Keratinocyte (primary cell): ENCODE measurements around the gene HBA2. TPM values are rescaled to one million over a fixed set of nuclear protein-coding genes. Genes with fewer than 3 reads are reported as not detected.
A peak's percentile ranks its signal among the peaks of the same experiment; 100 is the strongest.

Experiments
- DNase-seq: peaks from one replicate; pipeline ENCODE4 v3.0.0-alpha.2; 2011; ENCODE audit warnings: low read depth, missing footprints, low spot score
- FAIRE-seq: peaks from 2 replicates; lab custom pipeline; 2011; peaks lifted over from hg19 to GRCh38; lab: Jason Lieb, UNC
- H2AFZ ChIP-seq: 2 replicates; pipeline ENCODE4 v1.6.0; 2012; ENCODE audit warnings: low read length, control low read depth, inconsistent platforms; ENCODE audit not compliant: control insufficient read depth
- H3K27ac ChIP-seq: 2 replicates; pipeline ENCODE4 v1.5.1; 2011; ENCODE audit warnings: low read length; ENCODE audit not compliant: control insufficient read depth, insufficient read depth
- H3K27me3 ChIP-seq: 3 replicates; pipeline ENCODE4 v1.6.0; 2011; ENCODE audit warnings: low read length; ENCODE audit not compliant: control insufficient read depth, insufficient read depth; ENCODE audit errors: extremely low read depth
- H3K36me3 ChIP-seq, 2 experiments: 2 replicates in 1 of 2; 3 replicates in 1 of 2; pipeline ENCODE4 v1.5.1; 2011; ENCODE audit warnings: low read length in 2 of 2, mild to moderate bottlenecking in 1 of 2; ENCODE audit not compliant: control insufficient read depth in 2 of 2, insufficient read depth in 2 of 2; ENCODE audit errors: extremely low read depth in 1 of 2
- H3K4me1 ChIP-seq: 3 replicates; pipeline ENCODE4 v1.5.1; 2011; ENCODE audit warnings: low read length; ENCODE audit not compliant: control insufficient read depth, insufficient read depth; ENCODE audit errors: extremely low read depth
- H3K4me2 ChIP-seq: 3 replicates; pipeline ENCODE4 v1.6.0; 2011; ENCODE audit warnings: low read depth, low read length; ENCODE audit not compliant: control insufficient read depth, insufficient read depth; ENCODE audit errors: extremely low read depth
- H3K4me3 ChIP-seq, 3 experiments: fragments of 200-600 bp in 1 of 3; sonication (generic) in 1 of 3; 2 replicates in 2 of 3; 3 replicates in 1 of 3; pipeline ENCODE4 v1.5.1; 2011 to 2016; ENCODE audit warnings: low read length in 3 of 3, mild to moderate bottlenecking in 3 of 3, control low read depth in 2 of 3, inconsistent platforms in 1 of 3, low read depth in 1 of 3, mixed read lengths in 1 of 3, mixed run types in 1 of 3, moderate library complexity in 1 of 3; ENCODE audit not compliant: control insufficient read depth in 2 of 3, insufficient read depth in 2 of 3; ENCODE audit errors: extremely low read depth in 1 of 3
- H3K79me2 ChIP-seq: 2 replicates; pipeline ENCODE4 v1.6.0; 2012; ENCODE audit warnings: low read length; ENCODE audit not compliant: control insufficient read depth, insufficient read depth
- H3K9ac ChIP-seq: 3 replicates; pipeline ENCODE4 v1.6.0; 2011; ENCODE audit warnings: low read length; ENCODE audit not compliant: control insufficient read depth, insufficient read depth; ENCODE audit errors: extremely low read depth
- H3K9me1 ChIP-seq: 3 replicates; pipeline ENCODE4 v1.6.0; 2011; ENCODE audit warnings: low read length; ENCODE audit not compliant: control insufficient read depth, insufficient read depth; ENCODE audit errors: extremely low read depth
- H3K9me3 ChIP-seq: 2 replicates; pipeline ENCODE4 v1.5.1; 2012; ENCODE audit warnings: low read depth, low read length; ENCODE audit not compliant: control insufficient read depth
- H4K20me1 ChIP-seq: 3 replicates; pipeline ENCODE4 v1.6.0; 2011; ENCODE audit warnings: low read length; ENCODE audit not compliant: control insufficient read depth, insufficient read depth; ENCODE audit errors: extremely low read depth
- EZH2 ChIP-seq: IDR thresholded peaks from one replicate; pipeline ENCODE4 v1.6.1; 2012; ENCODE audit warnings: inconsistent platforms, mild to moderate bottlenecking, low read length, moderate library complexity
- dilution Hi-C: fragments of 300-500 bp; cut with MboI; formaldehyde crosslinking; loops from one replicate; pipeline ENCODE4 v1.7.0; 2020; ENCODE audit warnings: low sequenced_read_pairs; ENCODE audit not compliant: extremely low pct_ligation_motif_present
- polyA plus RNA-seq, 5 experiments: library from polyadenylated mRNA; depleted of rRNA in 3 of 5; stranded (reverse) in 3 of 5; stranded (forward) in 1 of 5; unstranded in 1 of 5; fragments of >200 nt; gene quantifications; 1 replicate in 1 of 5; 2 replicates in 3 of 5; 3 replicates in 1 of 5; pipeline versions ENCODE4 v1.2.1 to v1.2.3, GENCODE V29; 2011 to 2012; ENCODE audit warnings: missing spikeins in 2 of 5, low read depth in 1 of 5, low replicate concordance in 1 of 5
- TF ChIP-seq, protein P1 (sequence below), 3 experiments: IDR thresholded peaks in 1 of 3; conservative IDR thresholded peaks in 1 of 3; optimal IDR thresholded peaks in 1 of 3; 2 replicates in 2 of 3; 3 replicates in 1 of 3; pipeline versions ENCODE3 to v1.5.1; 2011; ENCODE audit warnings: low read length in 3 of 3, mild to moderate bottlenecking in 3 of 3, moderate library complexity in 2 of 3, control low read depth in 1 of 3, inconsistent platforms in 1 of 3; ENCODE audit not compliant: insufficient read depth in 2 of 3; ENCODE audit errors: extremely low read depth in 1 of 3

The HBA2 gene
- polyA plus RNA-seq, 1 donor (not counting 4 experiments of a cell fraction or from before 2014, with no cell fraction given): not detected

- Histone ChIP-seq H3K79me2 (no peaks in the 10 kb centered on the region), H3K9ac (no peak overlapping the region), H3K27ac (no peak overlapping the region), H2AFZ (no peak overlapping the region), H3K27me3 (peaks cover 54% of the 10 kb centered on the region), H3K9me1 (no peaks in the 10 kb centered on the region), H4K20me1 (no peaks in the 10 kb centered on the region), H3K4me1 (peaks cover 8% of the 10 kb centered on the region), H3K4me2 (no peak overlapping the region), H3K4me3 (no peak overlapping the region), H3K36me3 (peaks cover 0 to 2% of the 10 kb centered on the region in 2 experiments), H3K9me3 (no peaks in the 10 kb centered on the region)
- TF ChIP-seq, protein P1, sequence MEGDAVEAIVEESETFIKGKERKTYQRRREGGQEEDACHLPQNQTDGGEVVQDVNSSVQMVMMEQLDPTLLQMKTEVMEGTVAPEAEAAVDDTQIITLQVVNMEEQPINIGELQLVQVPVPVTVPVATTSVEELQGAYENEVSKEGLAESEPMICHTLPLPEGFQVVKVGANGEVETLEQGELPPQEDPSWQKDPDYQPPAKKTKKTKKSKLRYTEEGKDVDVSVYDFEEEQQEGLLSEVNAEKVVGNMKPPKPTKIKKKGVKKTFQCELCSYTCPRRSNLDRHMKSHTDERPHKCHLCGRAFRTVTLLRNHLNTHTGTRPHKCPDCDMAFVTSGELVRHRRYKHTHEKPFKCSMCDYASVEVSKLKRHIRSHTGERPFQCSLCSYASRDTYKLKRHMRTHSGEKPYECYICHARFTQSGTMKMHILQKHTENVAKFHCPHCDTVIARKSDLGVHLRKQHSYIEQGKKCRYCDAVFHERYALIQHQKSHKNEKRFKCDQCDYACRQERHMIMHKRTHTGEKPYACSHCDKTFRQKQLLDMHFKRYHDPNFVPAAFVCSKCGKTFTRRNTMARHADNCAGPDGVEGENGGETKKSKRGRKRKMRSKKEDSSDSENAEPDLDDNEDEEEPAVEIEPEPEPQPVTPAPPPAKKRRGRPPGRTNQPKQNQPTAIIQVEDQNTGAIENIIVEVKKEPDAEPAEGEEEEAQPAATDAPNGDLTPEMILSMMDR (optimal IDR thresholded peaks at IDR 0.05 in 1 of 3, IDR thresholded peaks at IDR 0.05 in 1 of 3, conservative IDR thresholded peaks at IDR 0.05 in 1 of 3; ENCODE audit: extremely low read depth in 1 of 3, insufficient read depth in 2 of 3, low read length in 3 of 3): no peak
- peak; percentile 71 for TF ChIP-seq EZH2
- dilution Hi-C loops: no loop called here
- FAIRE-seq: no peak
- no peak for DNase-seq
These were observed 6.8 kb downstream of the HBA2 start for GRCh38 chr16:179211-180092.

- Histone ChIP-seq H3K4me3 (peak within 1 kb of the TSS; percentile 21 to 37 (median 22)), H4K20me1 (no peaks in the 10 kb centered on the region), H2AFZ (no peak within 1 kb of the TSS), H3K36me3 (peaks cover 0 to 4% of the 10 kb centered on the region in 2 experiments), H3K9me1 (no peaks in the 10 kb centered on the region), H3K27me3 (peaks cover 47% of the 10 kb centered on the region), H3K9ac (no peak within 1 kb of the TSS), H3K4me2 (peak within 1 kb of the TSS; percentile 83), H3K4me1 (peaks cover 8% of the 10 kb centered on the region), H3K9me3 (no peaks in the 10 kb centered on the region), H3K79me2 (no peaks in the 10 kb centered on the region), H3K27ac (no peak within 1 kb of the TSS)
- DNase-seq (no peak), FAIRE-seq (no peak)
- dilution Hi-C loops: no loop called here
- peak; percentile 34 for TF ChIP-seq EZH2
- TF ChIP-seq, protein P1 (optimal IDR thresholded peaks at IDR 0.05 in 1 of 3, IDR thresholded peaks at IDR 0.05 in 1 of 3, conservative IDR thresholded peaks at IDR 0.05 in 1 of 3; ENCODE audit: extremely low read depth in 1 of 3, insufficient read depth in 2 of 3, low read length in 3 of 3): peak in 1 of 3 experiments; percentile 60
These were observed 7.5 kb downstream of the HBA2 start, which contains the start of gene HBQ1 for GRCh38 chr16:180101-180675. Gene HBQ1, plus strand, starts transcription at chr16:180459. Its CDS starts 28 bp downstream, at chr16:180487.
